Astrocyte (in vitro differentiated cells and primary cell): ENCODE results near the gene DBF4B. TPM values are rescaled to one million over a fixed set of nuclear protein-coding genes. Genes with fewer than 3 reads are reported as not detected.

Experiments
- DNase-seq: peaks from one replicate; pipeline ENCODE4 v3.0.0-alpha.2; 2010; ENCODE audit warnings: low read depth
- FAIRE-seq: peaks from 2 replicates; lab custom pipeline; 2011; peaks lifted over from hg19 to GRCh38; lab: Jason Lieb, UNC
- H2AFZ ChIP-seq: 2 replicates; pipeline ENCODE4 v1.6.0; 2012; ENCODE audit warnings: low read depth, low read length, inconsistent platforms
- H3K27ac ChIP-seq: 2 replicates; pipeline ENCODE4 v1.5.1; 2011; ENCODE audit warnings: low read depth, low read length, inconsistent platforms
- H3K27me3 ChIP-seq: 2 replicates; pipeline ENCODE4 v1.6.0; 2011; ENCODE audit warnings: low read length, inconsistent platforms; ENCODE audit not compliant: insufficient read depth
- H3K36me3 ChIP-seq: 2 replicates; pipeline ENCODE4 v1.5.1; 2011; ENCODE audit warnings: low read length, inconsistent platforms; ENCODE audit not compliant: insufficient read depth
- H3K4me1 ChIP-seq: 2 replicates; pipeline ENCODE4 v1.5.1; 2011; ENCODE audit warnings: low read length, inconsistent platforms; ENCODE audit not compliant: insufficient read depth
- H3K4me2 ChIP-seq: 2 replicates; pipeline ENCODE4 v1.6.0; 2012; ENCODE audit warnings: low read length, inconsistent platforms
- H3K4me3 ChIP-seq: 2 replicates; pipeline ENCODE4 v1.5.1; 2011; ENCODE audit warnings: low read depth, mild to moderate bottlenecking, low read length, inconsistent platforms; ENCODE audit not compliant: insufficient read depth
- H3K79me2 ChIP-seq: 2 replicates; pipeline ENCODE4 v1.6.0; 2012; ENCODE audit warnings: mild to moderate bottlenecking, low read length, inconsistent platforms; ENCODE audit not compliant: insufficient read depth
- H3K9ac ChIP-seq: 2 replicates; pipeline ENCODE4 v1.6.0; 2012; ENCODE audit warnings: mild to moderate bottlenecking, low read length, inconsistent platforms
- H3K9me3 ChIP-seq: 2 replicates; pipeline ENCODE4 v1.5.1; 2012; ENCODE audit warnings: low read depth, mild to moderate bottlenecking, low read length, inconsistent platforms; ENCODE audit not compliant: insufficient read depth
- H4K20me1 ChIP-seq: 2 replicates; pipeline ENCODE4 v1.6.0; 2012; ENCODE audit warnings: low read length, inconsistent platforms; ENCODE audit not compliant: insufficient read depth
- H3K27ac Mint-ChIP-seq: one replicate; pipeline ENCODE4 v1.8.0; 2021; ENCODE audit warnings: mild to moderate bottlenecking, mixed read lengths; ENCODE audit not compliant: unreplicated experiment
- H3K27me3 Mint-ChIP-seq: one replicate; pipeline ENCODE4 v1.8.0; 2021; ENCODE audit warnings: low read depth, mixed read lengths; ENCODE audit not compliant: unreplicated experiment
- H3K36me3 Mint-ChIP-seq: one replicate; pipeline ENCODE4 v1.8.0; 2021; ENCODE audit warnings: low read depth, mixed read lengths; ENCODE audit not compliant: unreplicated experiment
- H3K4me1 Mint-ChIP-seq: one replicate; pipeline ENCODE4 v1.8.0; 2021; ENCODE audit warnings: low read depth, mixed read lengths; ENCODE audit not compliant: unreplicated experiment
- H3K4me3 Mint-ChIP-seq: one replicate; pipeline ENCODE4 v1.8.0; 2021; ENCODE audit warnings: mild to moderate bottlenecking, moderate library complexity, mixed read lengths; ENCODE audit not compliant: unreplicated experiment
- H3K9me3 Mint-ChIP-seq: one replicate; pipeline ENCODE4 v1.8.0; 2021; ENCODE audit warnings: mild to moderate bottlenecking, mixed read lengths; ENCODE audit not compliant: unreplicated experiment
- EZH2 ChIP-seq: IDR thresholded peaks from 2 replicates; pipeline ENCODE4 v1.6.1; 2012; ENCODE audit warnings: mild to moderate bottlenecking, low read length, inconsistent platforms; ENCODE audit not compliant: insufficient read depth
- total RNA-seq: library from RNA; stranded (reverse); gene quantifications from 2 replicates; pipeline ENCODE4 v1.2.1, GENCODE V29; 2021
- TF ChIP-seq, protein P1 (sequence below): IDR thresholded peaks from 2 replicates; pipeline ENCODE4 v1.5.1; 2011; ENCODE audit warnings: low read depth, mild to moderate bottlenecking, inconsistent platforms, low read length, moderate library complexity; ENCODE audit not compliant: insufficient read depth

Gene DBF4B
- total RNA-seq, 1 donor from 2014 or later, result 9.5 TPM

DNA sequence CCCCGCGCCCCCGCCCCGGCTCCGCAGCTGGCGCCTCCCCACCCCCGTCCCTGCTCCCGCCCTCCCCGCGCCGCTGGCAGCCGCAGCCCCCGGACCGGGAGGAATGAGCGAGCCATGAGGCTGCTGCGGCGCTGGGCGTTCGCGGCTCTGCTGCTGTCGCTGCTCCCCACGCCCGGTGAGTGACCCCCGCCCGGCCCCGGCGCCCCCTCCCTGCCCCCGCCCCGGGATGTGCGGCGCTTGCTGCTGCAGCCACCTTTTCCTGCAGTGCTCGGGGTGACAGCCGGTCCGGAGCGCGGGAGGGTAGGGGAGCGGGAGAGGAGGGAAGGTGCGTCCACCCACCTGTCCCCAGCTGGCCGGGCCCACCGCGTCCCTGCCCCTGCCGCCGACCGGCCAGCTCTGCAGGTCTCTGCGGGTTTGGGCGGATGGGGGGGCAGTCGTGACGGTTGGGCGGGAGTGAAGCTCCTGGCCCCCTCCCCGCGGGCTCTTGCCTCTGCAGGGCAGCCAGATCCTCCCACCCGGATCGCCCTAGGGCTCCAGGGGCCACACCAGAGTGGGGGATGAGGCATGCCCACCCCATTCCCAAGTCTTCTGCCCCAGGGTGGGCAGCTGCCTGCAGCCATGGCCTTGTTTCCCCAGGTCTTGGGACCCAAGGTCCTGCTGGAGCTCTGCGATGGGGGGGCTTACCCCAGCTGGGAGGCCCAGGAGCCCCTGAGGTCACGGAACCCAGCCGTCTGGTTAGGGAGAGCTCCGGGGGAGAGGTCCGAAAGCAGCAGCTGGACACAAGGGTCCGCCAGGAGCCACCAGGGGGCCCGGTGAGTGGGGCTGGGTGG is 50.8 kb downstream of the DBF4B start:
- no peaks in the 10 kb centered on the region for H4K20me1 ChIP-seq
- no peak overlapping the region for H3K9ac ChIP-seq
- peak overlapping the region; percentile 10 for H3K4me3 ChIP-seq
- no peaks in the 10 kb centered on the region for H3K9me3 ChIP-seq
- Mint-ChIP-seq H3K4me3 (no peak overlapping the region), H3K4me1 (no peaks in the 10 kb centered on the region), H3K27ac (no peak overlapping the region), H3K36me3 (no peaks in the 10 kb centered on the region), H3K9me3 (no peaks in the 10 kb centered on the region), H3K27me3 (peaks cover 49% of the 10 kb centered on the region)
- FAIRE-seq (no peak), DNase-seq (no peak)
- H3K27me3 ChIP-seq, result peaks cover 11% of the 10 kb centered on the region
- peak overlapping the region; percentile 75 for H3K4me2 ChIP-seq
- H3K79me2 ChIP-seq, result no peaks in the 10 kb centered on the region
- no peak overlapping the region for H3K27ac ChIP-seq
- H3K36me3 ChIP-seq, result no peaks in the 10 kb centered on the region
- H2AFZ ChIP-seq, result no peak overlapping the region
- TF ChIP-seq, protein P1, sequence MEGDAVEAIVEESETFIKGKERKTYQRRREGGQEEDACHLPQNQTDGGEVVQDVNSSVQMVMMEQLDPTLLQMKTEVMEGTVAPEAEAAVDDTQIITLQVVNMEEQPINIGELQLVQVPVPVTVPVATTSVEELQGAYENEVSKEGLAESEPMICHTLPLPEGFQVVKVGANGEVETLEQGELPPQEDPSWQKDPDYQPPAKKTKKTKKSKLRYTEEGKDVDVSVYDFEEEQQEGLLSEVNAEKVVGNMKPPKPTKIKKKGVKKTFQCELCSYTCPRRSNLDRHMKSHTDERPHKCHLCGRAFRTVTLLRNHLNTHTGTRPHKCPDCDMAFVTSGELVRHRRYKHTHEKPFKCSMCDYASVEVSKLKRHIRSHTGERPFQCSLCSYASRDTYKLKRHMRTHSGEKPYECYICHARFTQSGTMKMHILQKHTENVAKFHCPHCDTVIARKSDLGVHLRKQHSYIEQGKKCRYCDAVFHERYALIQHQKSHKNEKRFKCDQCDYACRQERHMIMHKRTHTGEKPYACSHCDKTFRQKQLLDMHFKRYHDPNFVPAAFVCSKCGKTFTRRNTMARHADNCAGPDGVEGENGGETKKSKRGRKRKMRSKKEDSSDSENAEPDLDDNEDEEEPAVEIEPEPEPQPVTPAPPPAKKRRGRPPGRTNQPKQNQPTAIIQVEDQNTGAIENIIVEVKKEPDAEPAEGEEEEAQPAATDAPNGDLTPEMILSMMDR, result no peak
- TF ChIP-seq EZH2, result peak; percentile 59
- H3K4me1 ChIP-seq, result no peaks in the 10 kb centered on the region

DNA sequence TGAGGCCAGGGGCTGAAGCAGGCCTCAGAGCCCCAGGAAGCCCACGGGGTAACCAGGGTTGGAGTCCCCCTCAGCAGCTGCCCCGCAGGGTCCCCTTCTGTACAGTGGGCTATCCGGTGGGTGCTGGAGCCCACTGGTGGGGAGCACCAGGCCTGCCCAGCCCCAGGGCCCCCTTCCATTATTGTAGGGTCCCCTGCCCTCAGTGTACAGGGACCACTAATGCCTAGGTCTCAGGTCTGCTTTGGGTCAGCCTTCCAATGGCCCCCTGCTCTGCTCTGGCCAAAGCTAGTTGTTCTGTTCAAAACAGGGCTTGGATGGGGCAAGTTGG is 51.4 kb downstream of the DBF4B start:
- no peak for FAIRE-seq
- Mint-ChIP-seq H3K27ac (no peak overlapping the region), H3K9me3 (no peaks in the 10 kb centered on the region), H3K27me3 (peaks cover 54% of the 10 kb centered on the region), H3K4me3 (no peak overlapping the region), H3K36me3 (no peaks in the 10 kb centered on the region), H3K4me1 (no peaks in the 10 kb centered on the region)
- Histone ChIP-seq H3K36me3 (no peaks in the 10 kb centered on the region), H3K4me2 (no peak overlapping the region), H4K20me1 (no peaks in the 10 kb centered on the region), H3K27me3 (peaks cover 11% of the 10 kb centered on the region), H2AFZ (no peak overlapping the region), H3K4me3 (no peak overlapping the region), H3K79me2 (no peaks in the 10 kb centered on the region), H3K27ac (no peak overlapping the region), H3K9me3 (no peaks in the 10 kb centered on the region), H3K9ac (no peak overlapping the region), H3K4me1 (no peaks in the 10 kb centered on the region)
- DNase-seq, result no peak
- peak; percentile 19 for TF ChIP-seq EZH2
- TF ChIP-seq, protein P1, result no peak
